Measurements from ENCODE around the gene SNAI3. TPM values are rescaled to one million over a fixed set of nuclear protein-coding genes. Genes with fewer than 3 reads are reported as not detected.

Gene SNAI3
- total RNA-seq, 6 experiments from 2014 or later = not detected

GRCh38 chr16:88698646-88699045 is 12.3 kb upstream of the SNAI3 start:
- Mint-ChIP-seq H3K27ac (no peak overlapping the region), H3K4me3 (no peak overlapping the region), H3K9me3 (no peaks in the 10 kb centered on the region), H3K27me3 (ENCODE audit: insufficient read depth) (no peaks in the 10 kb centered on the region), H3K36me3 (ENCODE audit: low read depth) (no peaks in the 10 kb centered on the region), H3K4me1 (ENCODE audit: low read depth) (no peaks in the 10 kb centered on the region)
- no peak for DNase-seq
- no peak for TF ChIP-seq CTCF (IDR thresholded peaks at IDR 0.05)

DNA sequence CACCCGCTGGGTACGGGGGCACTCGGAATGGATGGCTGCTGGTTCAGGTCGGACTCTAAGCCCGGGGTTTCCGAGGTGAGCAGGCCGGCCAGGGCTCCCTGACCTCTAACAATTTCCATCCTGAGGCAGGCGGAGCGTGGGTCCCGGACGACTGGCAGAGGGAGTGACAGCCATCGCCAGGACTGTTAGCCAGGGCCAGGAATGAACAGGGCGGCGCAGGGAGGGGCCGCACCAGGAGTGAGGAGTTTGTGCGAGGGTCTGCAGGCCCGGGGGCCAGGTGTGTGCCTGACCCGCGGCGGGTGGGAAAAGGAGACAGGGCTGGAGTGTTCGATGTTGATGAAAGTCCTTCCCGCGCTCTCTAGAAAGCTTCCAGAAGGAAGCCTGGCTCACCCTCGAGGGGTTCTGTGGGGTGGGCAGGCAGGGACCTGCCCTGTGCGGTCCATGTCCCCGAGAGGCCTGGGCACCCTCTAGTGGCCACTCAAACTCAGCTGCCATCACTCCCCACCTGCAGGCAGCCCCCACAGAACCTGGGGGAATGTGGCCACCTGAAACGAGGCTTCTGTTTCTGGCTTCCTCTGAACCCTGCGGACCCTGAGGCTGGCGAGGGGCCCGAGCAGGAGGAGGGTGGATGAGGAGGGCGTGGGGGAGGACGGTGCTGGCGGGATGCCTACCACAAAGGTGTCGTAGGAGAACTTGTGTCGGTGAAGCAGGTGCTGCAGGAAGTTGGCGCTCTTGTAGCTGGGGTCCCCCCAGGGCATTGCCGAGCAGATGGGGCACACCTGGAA is 11.7 kb upstream of the SNAI3 start:
- no peaks in the 10 kb centered on the region for H3K9me3 Mint-ChIP-seq
- H3K27ac Mint-ChIP-seq = no peak overlapping the region
- no peaks in the 10 kb centered on the region for H3K4me1 Mint-ChIP-seq (ENCODE audit: low read depth)
- TF ChIP-seq CTCF (IDR thresholded peaks at IDR 0.05) = peak; percentile 61
- H3K27me3 Mint-ChIP-seq (ENCODE audit: insufficient read depth) = no peaks in the 10 kb centered on the region
- H3K4me3 Mint-ChIP-seq = no peak overlapping the region
- H3K36me3 Mint-ChIP-seq (ENCODE audit: low read depth) = no peaks in the 10 kb centered on the region
- DNase-seq = no peak

DNA sequence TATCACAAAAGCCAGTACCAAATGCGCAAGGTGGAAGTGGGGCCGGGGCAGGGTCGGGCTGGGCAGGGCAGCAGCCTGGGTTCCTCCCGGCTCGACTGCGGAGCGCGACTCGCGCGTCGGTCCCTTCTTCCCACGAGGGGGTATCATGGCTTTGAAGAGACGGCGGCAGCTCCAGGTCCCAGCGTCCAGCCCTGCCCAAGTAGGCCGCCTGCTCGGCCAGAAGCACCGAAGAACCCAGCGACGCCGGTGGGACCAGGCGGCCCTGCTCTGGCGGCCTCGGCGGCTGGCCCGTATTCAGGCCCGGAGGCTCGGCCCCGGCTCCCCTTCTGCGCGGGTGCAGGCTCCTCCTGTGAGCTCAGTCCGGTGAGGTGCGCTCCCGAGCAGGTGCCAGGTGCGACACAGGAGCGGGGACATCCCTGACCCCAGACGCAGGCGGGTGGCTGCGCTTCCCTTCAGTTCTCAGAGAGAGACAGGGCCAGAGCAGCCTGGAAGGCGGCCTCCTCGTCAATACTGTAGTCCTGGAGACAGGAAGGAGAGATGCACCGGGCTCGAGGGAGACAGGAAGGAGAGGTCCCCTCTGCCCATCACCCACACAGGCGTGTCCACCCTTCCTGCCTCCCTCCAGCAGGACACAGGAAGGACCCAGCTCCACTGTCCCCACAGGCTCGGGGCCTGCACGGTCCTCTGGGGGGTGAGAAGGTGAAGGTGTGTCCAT is 11.0 kb upstream of the SNAI3 start:
- no peaks in the 10 kb centered on the region for H3K4me1 Mint-ChIP-seq (ENCODE audit: low read depth)
- no peak for TF ChIP-seq CTCF (IDR thresholded peaks at IDR 0.05)
- H3K27me3 Mint-ChIP-seq (ENCODE audit: insufficient read depth) = no peaks in the 10 kb centered on the region
- H3K27ac Mint-ChIP-seq = no peak overlapping the region
- no peak overlapping the region for H3K4me3 Mint-ChIP-seq
- no peaks in the 10 kb centered on the region for H3K36me3 Mint-ChIP-seq (ENCODE audit: low read depth)
- no peaks in the 10 kb centered on the region for H3K9me3 Mint-ChIP-seq
- no peak for DNase-seq

- no peaks in the 10 kb centered on the region for H3K4me1 Mint-ChIP-seq (ENCODE audit: low read depth)
- no peak for DNase-seq
- H3K4me3 Mint-ChIP-seq = no peak overlapping the region
- no peaks in the 10 kb centered on the region for H3K36me3 Mint-ChIP-seq (ENCODE audit: low read depth)
- no peaks in the 10 kb centered on the region for H3K9me3 Mint-ChIP-seq
- no peaks in the 10 kb centered on the region; the same call in 1 of the 2 replicates for H3K27me3 Mint-ChIP-seq (ENCODE audit: insufficient read depth)
- no peak overlapping the region for H3K27ac Mint-ChIP-seq
- no peak for TF ChIP-seq CTCF (IDR thresholded peaks at IDR 0.05)
Measured at GRCh38 chr16:88696441-88696840, 10.1 kb upstream of the SNAI3 start.

GRCh38 chr16:88695753-88696152 is 9.4 kb upstream of the SNAI3 start:
- Mint-ChIP-seq H3K27me3 (ENCODE audit: insufficient read depth) (peaks cover 2% of the 10 kb centered on the region), H3K27ac (no peak overlapping the region), H3K36me3 (ENCODE audit: low read depth) (no peaks in the 10 kb centered on the region), H3K9me3 (no peaks in the 10 kb centered on the region), H3K4me3 (no peak overlapping the region), H3K4me1 (ENCODE audit: low read depth) (no peaks in the 10 kb centered on the region)
- no peak for DNase-seq
- TF ChIP-seq CTCF (IDR thresholded peaks at IDR 0.05) = no peak
